IMR-90 (cell line): ENCODE measurements around the gene PAPLN. TPM values are rescaled to one million over a fixed set of nuclear protein-coding genes. Genes with fewer than 3 reads are reported as not detected.

ENCODE experiments used
- ATAC-seq: fragments of 200-7000 bp; cut with Tn5 transposase; 2 replicates; pipeline ENCODE4 v1.9.1; 2020; ENCODE audit warnings: low read depth, mild to moderate bottlenecking, moderate library complexity
- BruUV-seq: library from RNA; stranded (reverse); fragments of 400-500 nt; replicated peaks from 2 replicates; lab custom pipeline; 2021; lab: Mats Ljungman, UMichigan
- CTCF ChIA-PET: fragments of 300-600 bp; formaldehyde crosslinking; extraction: SDS; loops from one replicate; lab custom pipeline; 2021; ENCODE audit warnings: antibody characterized with exemption; lab: Yijun Ruan, JAX
- POLR2A ChIA-PET: fragments of 300-600 bp; sonication (Branson Sonifier 250); formaldehyde crosslinking; loops from one replicate; lab custom pipeline; 2022; ENCODE audit warnings: antibody characterized with exemption; ENCODE audit not compliant: unreplicated experiment; lab: Charles Lee
- DNase-seq: peaks from one replicate; pipeline ENCODE4 v3.0.0; 2013
- H2AFZ ChIP-seq: replicated peaks from 2 replicates; pipeline ENCODE3; 2013; ENCODE audit warnings: low read length, mild to moderate bottlenecking; ENCODE audit not compliant: poor library complexity
- H2AK5ac ChIP-seq: 2 replicates; pipeline ENCODE4 v1.6.1; 2013; ENCODE audit warnings: low read depth, low read length, inconsistent platforms
- H2AK9ac ChIP-seq: replicated peaks from 2 replicates; pipeline ENCODE3; 2013; ENCODE audit warnings: mild to moderate bottlenecking, low read depth, low read length, moderate library complexity; ENCODE audit not compliant: poor library complexity
- H2BK120ac ChIP-seq: 2 replicates; pipeline ENCODE4 v1.6.1; 2013; ENCODE audit warnings: low read depth, low read length, inconsistent platforms
- H2BK15ac ChIP-seq: 3 replicates; pipeline ENCODE4 v1.6.1; 2013; ENCODE audit warnings: low read depth, low read length, inconsistent platforms
- H2BK20ac ChIP-seq: 2 replicates; pipeline ENCODE4 v1.6.1; 2013; ENCODE audit warnings: low read depth, mild to moderate bottlenecking, inconsistent platforms, low read length, moderate library complexity
- H2BK5ac ChIP-seq: 2 replicates; pipeline ENCODE4 v1.6.1; 2013; ENCODE audit warnings: mild to moderate bottlenecking, low read depth, low read length, inconsistent platforms; ENCODE audit not compliant: poor library complexity, severe bottlenecking
- H3K14ac ChIP-seq: replicated peaks from 2 replicates; pipeline ENCODE4 v1.6.1; 2013; ENCODE audit warnings: low read depth, low read length, inconsistent platforms
- H3K18ac ChIP-seq: 2 replicates; pipeline ENCODE4 v1.6.1; 2013; ENCODE audit warnings: low read depth, low read length, control low read depth
- H3K23ac ChIP-seq: 2 replicates; pipeline ENCODE4 v1.6.1; 2013; ENCODE audit warnings: low read depth, low read length, inconsistent platforms
- H3K27ac ChIP-seq: 2 replicates; pipeline ENCODE4 v1.5.1; 2013; ENCODE audit warnings: mild to moderate bottlenecking, control low read depth, low read length; ENCODE audit not compliant: insufficient read depth
- H3K27me3 ChIP-seq: 2 replicates; pipeline ENCODE4 v1.6.1; 2013; ENCODE audit warnings: low read length; ENCODE audit not compliant: control insufficient read depth, insufficient read depth
- H3K36me3 ChIP-seq: 2 replicates; pipeline ENCODE4 v1.6.1; 2013; ENCODE audit warnings: low read length, mixed read lengths; ENCODE audit not compliant: control insufficient read depth, insufficient read depth
- H3K4ac ChIP-seq: 2 replicates; pipeline ENCODE4 v1.6.1; 2013; ENCODE audit warnings: low read depth, low read length, inconsistent platforms
- H3K4me1 ChIP-seq: 2 replicates; pipeline ENCODE4 v1.6.1; 2013; ENCODE audit warnings: low read length, mixed read lengths; ENCODE audit not compliant: control insufficient read depth, insufficient read depth
- H3K4me2 ChIP-seq: 2 replicates; pipeline ENCODE4 v1.6.1; 2013; ENCODE audit warnings: low read depth, mild to moderate bottlenecking, control low read depth, low read length, moderate library complexity
- H3K4me3 ChIP-seq: 2 replicates; pipeline ENCODE4 v1.5.1; 2013; ENCODE audit warnings: low read depth, mild to moderate bottlenecking, control low read depth, low read length, moderate library complexity; ENCODE audit not compliant: insufficient read depth
- H3K56ac ChIP-seq: 2 replicates; pipeline ENCODE4 v1.6.1; 2013; ENCODE audit warnings: low read length, inconsistent platforms; ENCODE audit not compliant: insufficient read depth; ENCODE audit errors: extremely low read depth
- H3K79me1 ChIP-seq, 2 experiments: 2 replicates each; pipeline ENCODE4 v1.6.1; 2013; ENCODE audit warnings: low read length in 2 of 2, inconsistent platforms in 1 of 2, low read depth in 1 of 2
- H3K9ac ChIP-seq: 2 replicates; pipeline ENCODE4 v1.6.1; 2013; ENCODE audit warnings: low read depth, low read length, control low read depth
- H3K9me1 ChIP-seq: 2 replicates; pipeline ENCODE4 v1.6.1; 2013; ENCODE audit warnings: low read length, inconsistent platforms; ENCODE audit not compliant: insufficient read depth
- H3K9me3 ChIP-seq: 2 replicates; pipeline ENCODE4 v1.6.1; 2013; ENCODE audit warnings: low read length; ENCODE audit not compliant: control insufficient read depth, insufficient read depth
- H4K20me1 ChIP-seq: 2 replicates; pipeline ENCODE4 v1.6.1; 2013; ENCODE audit warnings: low read length, inconsistent platforms; ENCODE audit not compliant: insufficient read depth
- H4K5ac ChIP-seq: 2 replicates; pipeline ENCODE4 v1.6.1; 2013; ENCODE audit warnings: mild to moderate bottlenecking, low read depth, low read length, control low read depth
- H4K8ac ChIP-seq, 2 experiments: 2 replicates each; pipeline ENCODE4 v1.6.1; 2013; ENCODE audit warnings: low read depth in 2 of 2, low read length in 2 of 2, control low read depth in 1 of 2, inconsistent platforms in 1 of 2
- H4K91ac ChIP-seq: 2 replicates; pipeline ENCODE4 v1.6.1; 2013; ENCODE audit warnings: low read depth, low read length, inconsistent platforms; ENCODE audit not compliant: insufficient read depth
- BHLHE40 ChIP-seq: fragments of 150-350 bp; IDR thresholded peaks from 2 replicates; pipeline ENCODE4 v1.6.1; 2016; ENCODE audit warnings: mild to moderate bottlenecking, low read depth, low read length
- CEBPB ChIP-seq: IDR thresholded peaks from 2 replicates; pipeline ENCODE4 v1.6.1; 2012; ENCODE audit warnings: low read depth, low read length, improper control_type of control experiment
- CHD1 ChIP-seq: IDR thresholded peaks from 2 replicates; pipeline ENCODE4 v1.6.1; 2012; ENCODE audit warnings: low read depth, low read length, improper control_type of control experiment
- FOS ChIP-seq: fragments of 150-350 bp; IDR thresholded peaks from 2 replicates; pipeline ENCODE4 v1.6.1; 2016; ENCODE audit warnings: low read depth, low read length
- MAZ ChIP-seq: IDR thresholded peaks from 2 replicates; pipeline ENCODE4 v1.6.1; 2012; ENCODE audit warnings: low read depth, mild to moderate bottlenecking, low read length, improper control_type of control experiment, moderate library complexity, borderline replicate concordance
- NFE2L2 ChIP-seq: fragments of 150-350 bp; IDR thresholded peaks from 2 replicates; pipeline ENCODE4 v1.6.1; 2016; ENCODE audit warnings: low read depth, mild to moderate bottlenecking, low read length
- RAD21 ChIP-seq: IDR thresholded peaks from 2 replicates; pipeline ENCODE4 v1.6.1; 2012; ENCODE audit warnings: low read length, improper control_type of control experiment
- RCOR1 ChIP-seq: IDR thresholded peaks from 2 replicates; pipeline ENCODE4 v1.6.1; 2012; ENCODE audit warnings: mild to moderate bottlenecking, low read length, improper control_type of control experiment; ENCODE audit not compliant: insufficient replicate concordance
- SMC3 ChIP-seq: fragments of 150-350 bp; IDR thresholded peaks from 2 replicates; pipeline ENCODE4 v1.6.1; 2016; ENCODE audit warnings: low read depth, mild to moderate bottlenecking, antibody characterized with exemption, low read length, moderate library complexity
- WGBS, 2 experiments: methylation state at CpG; one replicate each; pipeline versions ENCODE4 v1.1.5 to v1.1.7; 2013; ENCODE audit warnings: missing lambda C conversion rate in 2 of 2; ENCODE audit not compliant: insufficient read length in 1 of 2; ENCODE audit errors: extremely low coverage in 2 of 2; 5-methylcytosine and 5-hydroxymethylcytosine counted together
- dilution Hi-C: fragments of 300-500 bp; cut with HindIII; formaldehyde crosslinking; loops from one replicate; pipeline ENCODE4 v1.14.3; 2018; ENCODE audit warnings: low sequenced_read_pairs; ENCODE audit not compliant: unreplicated experiment
- in situ Hi-C: fragments of 300-500 bp; cut with MboI; formaldehyde crosslinking; loops from 3 replicates; pipeline ENCODE4 v1.14.3; 2019; ENCODE audit warnings: low sequenced_read_pairs, inconsistent platforms, mixed read lengths
- intact Hi-C: fragments of 100-400 bp; cut with micrococcal nuclease; formaldehyde crosslinking; loops from 2 replicates; pipeline ENCODE4 v1.10.0; 2022
- polyA plus RNA-seq, 3 experiments: library from polyadenylated mRNA; depleted of rRNA; stranded (reverse); fragments of >200 nt; gene quantifications; 2 replicates each; pipeline ENCODE4 v1.2.3, GENCODE V29; 2012; ENCODE audit warnings: low replicate concordance in 1 of 3
- total RNA-seq: library from RNA; depleted of rRNA; stranded (reverse); fragments of >200 nt; gene quantifications from 2 replicates; pipeline ENCODE4 v1.2.3, GENCODE V29; 2012
- TF ChIP-seq, protein P1 (sequence below): fragments of 150-350 bp; IDR thresholded peaks from 2 replicates; pipeline ENCODE4 v1.6.1; 2016; ENCODE audit warnings: low read depth, mild to moderate bottlenecking, low read length, moderate library complexity, borderline replicate concordance

PAPLN gene
- total and polyA plus RNA-seq, 2 of the 4 experiments (the other 2 are of a cell fraction), result 0.36 to 1.2 TPM

DNA sequence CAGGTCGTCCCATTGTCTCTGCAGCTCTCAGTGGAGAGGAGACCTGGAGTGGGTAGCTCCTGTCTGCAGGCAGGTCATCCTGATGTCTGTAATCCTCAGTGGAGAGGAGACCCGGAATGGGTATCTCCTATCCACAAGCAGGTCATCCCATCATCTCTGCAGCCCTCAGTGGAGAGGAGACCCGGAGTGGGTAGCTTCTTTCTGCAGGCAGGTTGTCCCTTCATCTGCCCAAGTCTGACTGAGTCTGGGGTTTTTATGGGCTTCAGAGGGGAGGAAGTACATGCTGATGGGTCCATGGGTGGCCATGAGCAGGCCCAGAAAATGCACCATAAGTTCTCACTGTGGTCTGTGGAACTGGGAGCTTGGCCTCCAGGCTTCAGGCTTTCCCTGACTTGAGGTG, 28.9 kb upstream of the PAPLN start:
- CTCF ChIA-PET, result no interaction called here
- no peak for DNase-seq

More for the DNA sequence above, 28.9 kb upstream of the PAPLN start:
- dilution Hi-C loops (no loop called here), intact Hi-C loops (no loop called here), in situ Hi-C loops (no loop called here)
- no peak overlapping the region for H4K91ac ChIP-seq
- H4K20me1 ChIP-seq, result no peaks in the 10 kb centered on the region; the same call in 1 of the 2 replicates
- H3K79me1 ChIP-seq, result peaks cover 0 to 11% of the 10 kb centered on the region in 2 experiments; a peak in 2 of 4 replicates
- H3K4me1 ChIP-seq, result peaks cover 4% of the 10 kb centered on the region
- H2BK120ac ChIP-seq, result no peak overlapping the region
- H2AFZ ChIP-seq, result no peak overlapping the region
- H3K36me3 ChIP-seq, result peaks cover 36% of the 10 kb centered on the region
- H3K4me2 ChIP-seq, result no peak overlapping the region
- no peak overlapping the region for H4K8ac ChIP-seq
- no peak overlapping the region for H4K5ac ChIP-seq
- no peak overlapping the region for H2BK20ac ChIP-seq
- H3K27ac ChIP-seq, result no peak overlapping the region
- no peak overlapping the region for H3K4ac ChIP-seq
- no peak overlapping the region for H2AK5ac ChIP-seq
- ATAC-seq, result no peak
- no CpG with 5 or more reads among the region's 3 CpGs for WGBS, 2 experiments
- H3K9me3 ChIP-seq, result peaks cover 2% of the 10 kb centered on the region; the same call in 1 of the 2 replicates
- H3K23ac ChIP-seq, result no peak overlapping the region
- H2BK15ac ChIP-seq, result no peak overlapping the region
- H2AK9ac ChIP-seq, result no peak overlapping the region
- H2BK5ac ChIP-seq, result no peak overlapping the region
- no TSS peak for BruUV-seq
- TF ChIP-seq BHLHE40 (no peak), FOS (no peak), RCOR1 (no peak), NFE2L2 (no peak), RAD21 (no peak), CEBPB (no peak), SMC3 (no peak), CHD1 (no peak), MAZ (no peak)
- TF ChIP-seq, protein P1, sequence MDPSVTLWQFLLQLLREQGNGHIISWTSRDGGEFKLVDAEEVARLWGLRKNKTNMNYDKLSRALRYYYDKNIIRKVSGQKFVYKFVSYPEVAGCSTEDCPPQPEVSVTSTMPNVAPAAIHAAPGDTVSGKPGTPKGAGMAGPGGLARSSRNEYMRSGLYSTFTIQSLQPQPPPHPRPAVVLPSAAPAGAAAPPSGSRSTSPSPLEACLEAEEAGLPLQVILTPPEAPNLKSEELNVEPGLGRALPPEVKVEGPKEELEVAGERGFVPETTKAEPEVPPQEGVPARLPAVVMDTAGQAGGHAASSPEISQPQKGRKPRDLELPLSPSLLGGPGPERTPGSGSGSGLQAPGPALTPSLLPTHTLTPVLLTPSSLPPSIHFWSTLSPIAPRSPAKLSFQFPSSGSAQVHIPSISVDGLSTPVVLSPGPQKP, result no peak
- H3K27me3 ChIP-seq, result no peaks in the 10 kb centered on the region
- H3K4me3 ChIP-seq, result no peak overlapping the region
- no peak overlapping the region for H3K14ac ChIP-seq
- H3K56ac ChIP-seq, result no peak overlapping the region
- H3K9ac ChIP-seq, result no peak overlapping the region
- H3K9me1 ChIP-seq, result no peaks in the 10 kb centered on the region; the same call in 1 of the 2 replicates
- POLR2A ChIA-PET, result no interaction called here
- no peak overlapping the region for H3K18ac ChIP-seq
